Nephron progenitor cell (in vitro differentiated cells): ENCODE results near the gene STEAP2.
A peak's percentile ranks its signal among the peaks of the same experiment; 100 is the strongest.

Experiments used
- DNase-seq: peaks from one replicate; pipeline ENCODE4 v3.0.0; 2021
- H3K27ac Mint-ChIP-seq: 2 replicates; pipeline ENCODE4 v1.8.0; 2021; ENCODE audit warnings: mild to moderate bottlenecking, moderate library complexity, mixed read lengths
- H3K27me3 Mint-ChIP-seq: 2 replicates; pipeline ENCODE4 v1.8.0; 2021; ENCODE audit warnings: mild to moderate bottlenecking, low read depth, mixed read lengths; ENCODE audit not compliant: poor library complexity
- H3K36me3 Mint-ChIP-seq: 2 replicates; pipeline ENCODE4 v1.8.0; 2021; ENCODE audit warnings: low read depth, mixed read lengths
- H3K4me1 Mint-ChIP-seq: 2 replicates; pipeline ENCODE4 v1.8.0; 2021; ENCODE audit warnings: mixed read lengths
- H3K4me3 Mint-ChIP-seq: 2 replicates; pipeline ENCODE4 v1.8.0; 2021; ENCODE audit warnings: mild to moderate bottlenecking, moderate library complexity, mixed read lengths
- H3K9me3 Mint-ChIP-seq: 2 replicates; pipeline ENCODE4 v1.8.0; 2021; ENCODE audit warnings: mild to moderate bottlenecking, moderate library complexity, mixed read lengths
- CTCF ChIP-seq: fragments of 200-600 bp; sonication (generic); IDR thresholded peaks from 2 replicates; pipeline ENCODE4 v1.5.0; 2021; ENCODE audit warnings: antibody characterized with exemption

STEAP2 gene

GRCh38 chr7:90256778-90257177, 45.2 kb downstream of the STEAP2 start:
- H3K27ac Mint-ChIP-seq = no peak overlapping the region
- H3K4me3 Mint-ChIP-seq = no peak overlapping the region
- no peak for DNase-seq
- TF ChIP-seq CTCF = no peak
- H3K27me3 Mint-ChIP-seq = no peaks in the 10 kb centered on the region
- no peaks in the 10 kb centered on the region for H3K4me1 Mint-ChIP-seq
- no peaks in the 10 kb centered on the region for H3K9me3 Mint-ChIP-seq
- H3K36me3 Mint-ChIP-seq = no peaks in the 10 kb centered on the region

- H3K4me3 Mint-ChIP-seq = no peak overlapping the region
- no peaks in the 10 kb centered on the region for H3K36me3 Mint-ChIP-seq
- H3K9me3 Mint-ChIP-seq = no peaks in the 10 kb centered on the region
- no peaks in the 10 kb centered on the region for H3K4me1 Mint-ChIP-seq
- H3K27me3 Mint-ChIP-seq = no peaks in the 10 kb centered on the region
- no peak for DNase-seq
- no peak for TF ChIP-seq CTCF
- no peak overlapping the region for H3K27ac Mint-ChIP-seq
Observed at GRCh38 chr7:90261441-90261840, 49.9 kb downstream of the STEAP2 start.

- H3K27ac Mint-ChIP-seq = no peak overlapping the region
- H3K9me3 Mint-ChIP-seq = no peaks in the 10 kb centered on the region
- peak; percentile 49 for TF ChIP-seq CTCF
- H3K4me1 Mint-ChIP-seq = no peaks in the 10 kb centered on the region
- DNase-seq = no peak
- no peak overlapping the region for H3K4me3 Mint-ChIP-seq
- H3K36me3 Mint-ChIP-seq = no peaks in the 10 kb centered on the region
- H3K27me3 Mint-ChIP-seq = no peaks in the 10 kb centered on the region
Observed at GRCh38 chr7:90262438-90262837, 50.9 kb downstream of the STEAP2 start.

- no peaks in the 10 kb centered on the region for H3K4me1 Mint-ChIP-seq
- TF ChIP-seq CTCF = no peak
Observed at GRCh38 chr7:90266808-90267207, 55.3 kb downstream of the STEAP2 start.

GRCh38 chr7:90267263-90267858, 55.8 kb downstream of the STEAP2 start:
- Mint-ChIP-seq H3K27ac (no peak overlapping the region), H3K27me3 (no peaks in the 10 kb centered on the region)
- no peak for TF ChIP-seq CTCF

More at GRCh38 chr7:90266808-90267207, 55.3 kb downstream of the STEAP2 start:
- H3K27ac Mint-ChIP-seq = no peak overlapping the region
- H3K9me3 Mint-ChIP-seq = no peaks in the 10 kb centered on the region
- H3K27me3 Mint-ChIP-seq = no peaks in the 10 kb centered on the region
- no peak overlapping the region for H3K4me3 Mint-ChIP-seq
- H3K36me3 Mint-ChIP-seq = no peaks in the 10 kb centered on the region
- no peak for DNase-seq

GRCh38 chr7:90269163-90269562, 57.6 kb downstream of the STEAP2 start:
- Mint-ChIP-seq H3K9me3 (no peaks in the 10 kb centered on the region), H3K27me3 (no peaks in the 10 kb centered on the region), H3K4me1 (no peaks in the 10 kb centered on the region), H3K27ac (no peak overlapping the region), H3K36me3 (no peaks in the 10 kb centered on the region), H3K4me3 (no peak overlapping the region)
- DNase-seq = no peak
- TF ChIP-seq CTCF = no peak

More at GRCh38 chr7:90267263-90267858, 55.8 kb downstream of the STEAP2 start:
- no peak for DNase-seq
- Mint-ChIP-seq H3K9me3 (no peaks in the 10 kb centered on the region), H3K4me3 (no peak overlapping the region), H3K4me1 (no peaks in the 10 kb centered on the region), H3K36me3 (no peaks in the 10 kb centered on the region)
